ENCODE results near the gene DNLZ.

The DNLZ gene

DNA sequence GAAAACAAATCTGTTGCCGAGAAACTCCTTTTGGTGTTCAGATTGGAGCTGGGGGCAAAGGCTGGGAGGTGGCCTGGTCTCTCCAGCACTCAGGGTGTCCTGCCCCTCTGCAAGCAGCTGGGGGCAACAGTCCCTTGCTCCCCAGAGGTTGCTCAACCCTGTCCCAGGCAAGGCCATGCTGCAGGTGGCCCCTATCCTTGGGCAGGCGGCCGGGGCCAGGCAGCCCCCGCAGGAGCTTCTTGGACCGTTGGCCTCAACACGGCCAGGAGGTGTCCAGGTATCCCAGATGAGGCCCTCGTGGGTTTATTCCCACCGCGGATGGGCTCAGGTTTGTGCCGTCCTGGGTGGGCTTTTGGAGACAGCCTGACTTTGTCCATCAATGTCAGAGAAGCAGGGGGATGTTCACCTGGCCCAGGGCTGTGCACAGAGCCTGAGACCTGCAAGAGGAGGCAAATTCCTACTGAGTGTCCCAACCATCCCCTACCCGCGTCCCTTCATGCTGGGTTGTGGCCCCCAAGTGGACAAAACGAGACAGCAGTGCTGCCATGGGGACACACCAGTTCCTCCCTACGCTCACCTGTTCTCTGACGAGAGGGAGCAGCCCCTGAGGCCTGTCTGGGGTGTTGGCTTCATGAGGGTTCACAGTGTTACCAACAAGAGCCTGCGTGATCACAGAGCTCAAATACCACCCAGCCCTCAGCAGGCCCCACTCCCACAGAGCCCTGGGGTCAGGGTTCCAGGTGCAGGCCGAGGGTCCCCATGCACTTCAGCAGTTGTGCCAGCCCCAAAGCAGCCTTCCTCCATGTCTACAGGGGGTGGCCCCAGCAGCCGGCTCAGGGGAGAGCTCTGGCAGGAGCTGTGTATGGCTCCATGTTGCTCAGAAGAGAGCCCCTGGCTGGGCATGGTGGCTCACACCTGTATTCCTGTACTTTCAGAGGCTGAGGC is 50.2 kb downstream of the DNLZ start:
- no peak for DNase-seq

DNA sequence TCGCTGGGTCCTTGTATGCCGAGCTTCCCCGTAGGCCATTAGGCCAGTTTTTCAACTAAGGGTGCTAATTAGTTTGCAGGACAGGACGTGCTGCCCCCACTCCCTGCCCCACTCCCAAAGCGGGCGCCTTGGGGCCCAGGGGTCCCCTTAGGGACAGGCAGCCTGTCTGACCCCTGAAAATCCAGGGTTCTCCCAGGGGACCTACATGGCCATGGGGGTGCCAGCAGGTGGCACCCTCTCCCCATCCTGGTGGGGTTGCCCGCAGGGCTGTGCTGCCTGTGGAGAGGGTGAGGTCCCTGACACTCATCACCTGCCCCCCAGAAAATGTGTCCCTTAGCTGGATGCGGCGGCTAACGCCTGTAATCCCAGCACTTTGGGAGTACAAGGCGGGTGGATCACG is 51.1 kb downstream of the DNLZ start:
- peak; percentile 15 for DNase-seq

DNA sequence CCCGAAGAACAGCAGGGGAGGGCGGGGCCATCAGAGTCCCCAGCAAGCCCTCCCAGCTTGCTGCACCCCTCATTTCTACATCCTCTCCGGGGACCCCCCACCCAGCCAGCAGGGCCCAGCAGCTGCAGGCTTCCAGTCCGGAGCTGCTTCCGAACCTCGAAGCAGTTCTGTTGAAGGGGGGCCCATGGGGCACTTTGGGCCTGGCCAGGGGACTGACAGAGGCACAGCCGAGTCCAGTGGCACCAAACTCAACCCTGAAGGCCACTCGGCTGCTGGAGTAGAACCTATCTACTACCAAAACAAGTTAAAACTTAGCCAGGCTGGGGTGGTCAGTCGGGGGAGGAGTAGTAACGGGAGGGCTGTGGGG is 51.6 kb downstream of the DNLZ start:
- DNase-seq = no peak

DNA sequence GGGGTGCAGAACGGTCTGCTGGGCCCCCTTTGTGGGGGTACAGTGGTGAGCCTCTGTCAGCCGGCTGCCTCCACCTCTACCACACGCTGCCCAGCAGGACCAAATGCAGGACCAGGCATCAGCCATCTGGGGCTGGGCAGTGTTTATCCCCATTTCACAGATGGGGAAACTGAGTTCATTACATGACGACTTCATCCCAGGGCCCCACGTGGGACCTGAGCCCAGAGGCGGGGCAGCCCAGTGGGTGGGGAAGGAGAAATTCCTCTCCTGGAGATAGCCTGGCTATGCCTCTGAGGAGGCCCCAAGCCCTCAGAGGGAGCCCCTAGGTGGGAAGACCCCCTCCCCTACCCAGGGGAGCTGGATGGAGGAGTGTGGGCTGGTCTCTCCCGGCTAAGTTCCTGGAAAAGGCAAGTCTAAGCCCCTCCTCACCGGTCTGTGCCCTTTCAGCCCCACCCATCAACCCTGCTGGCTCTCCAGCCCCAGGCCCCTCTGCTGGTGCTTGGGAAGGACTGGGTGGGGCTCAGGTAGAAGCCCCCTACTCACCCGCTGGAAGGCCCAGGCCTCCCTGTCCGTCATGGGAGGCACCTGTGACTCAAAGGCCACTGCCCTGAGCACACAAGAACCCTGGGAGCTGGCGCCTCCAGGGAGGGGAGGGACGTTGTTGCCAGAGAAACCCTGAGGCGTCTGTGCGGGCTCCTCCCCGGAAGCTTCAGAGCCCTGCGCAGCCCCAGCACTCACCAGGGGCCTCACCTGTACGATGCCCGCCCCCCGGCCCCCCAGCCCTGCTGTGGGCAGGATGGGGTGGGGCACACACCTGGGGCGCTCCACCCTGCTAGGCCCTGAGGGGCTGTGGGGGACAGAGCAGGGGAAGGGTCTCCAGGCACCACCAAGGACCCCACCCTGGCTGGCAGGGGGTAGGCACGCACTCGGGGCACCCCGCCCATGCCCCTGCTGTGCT is 52.2 kb downstream of the DNLZ start:
- no peak for DNase-seq

DNA sequence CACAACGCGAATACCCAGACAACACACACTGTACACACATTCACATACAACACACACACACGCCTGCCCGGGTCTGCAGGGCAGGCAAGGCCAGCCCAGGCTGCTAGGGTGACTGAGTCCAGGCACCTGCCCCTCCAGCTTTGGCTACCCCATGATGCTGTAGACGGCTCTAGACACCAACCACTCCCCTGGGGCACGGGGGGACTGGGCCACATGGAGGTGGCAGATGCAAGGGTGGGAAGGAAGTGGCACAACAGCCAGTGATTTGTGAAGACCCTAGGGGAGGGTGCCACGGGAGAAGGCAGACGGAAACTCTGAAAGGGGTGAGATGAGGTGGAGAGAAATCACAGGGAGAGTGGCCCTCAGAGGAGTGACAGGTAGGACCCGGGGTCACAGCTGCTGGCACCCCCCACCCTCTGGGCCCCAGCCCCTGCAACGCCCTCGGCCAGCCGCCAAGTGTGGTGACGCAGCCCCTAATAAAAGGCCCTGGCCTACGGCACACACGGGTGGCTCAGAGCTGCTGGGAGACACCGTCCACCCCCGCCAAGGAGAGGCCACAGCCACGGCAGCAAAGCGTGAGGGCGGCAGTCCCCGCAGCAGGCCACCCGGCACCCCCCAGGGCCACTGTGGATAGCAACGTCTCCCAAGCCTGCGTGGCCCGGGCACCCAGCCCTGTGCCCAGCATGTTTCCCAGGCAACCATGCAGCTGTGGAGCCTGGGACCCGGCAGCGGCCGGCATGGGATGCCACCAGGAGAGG is 53.1 kb downstream of the DNLZ start:
- no peak for DNase-seq

DNA sequence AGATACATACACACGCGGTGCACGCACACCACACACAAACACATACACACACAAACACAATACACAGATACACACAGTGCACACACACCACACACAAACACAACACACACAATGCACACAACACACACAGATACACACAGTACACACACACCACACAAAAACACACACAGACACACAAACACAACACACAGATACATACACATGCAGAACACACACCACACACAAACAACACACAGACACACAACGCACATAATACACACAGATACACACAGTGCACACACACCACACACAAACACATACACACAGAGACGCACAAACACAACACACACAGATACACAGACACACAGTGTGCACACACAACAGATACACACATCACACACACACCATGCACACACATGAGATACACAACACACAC is 53.7 kb downstream of the DNLZ start:
- DNase-seq = no peak
